Left ventricle myocardium inferior (tissue), 1 donor: ENCODE measurements around the gene MBNL2. TPM values are rescaled to one million over a fixed set of nuclear protein-coding genes. Genes with fewer than 3 reads are reported as not detected.

Source experiments
- DNase-seq: peaks from one replicate; pipeline ENCODE4 v3.0.0-alpha.2; 2020
- H3K27ac ChIP-seq: fragments of 200-600 bp; replicated peaks from 2 replicates; pipeline ENCODE4 v1.8.0; 2021
- H3K27me3 ChIP-seq: fragments of 200-600 bp; 2 replicates; pipeline ENCODE4 v1.8.0; 2021; ENCODE audit warnings: low read depth
- H3K36me3 ChIP-seq: fragments of 200-600 bp; 2 replicates; pipeline ENCODE4 v1.8.0; 2021
- H3K4me1 ChIP-seq: fragments of 200-600 bp; 2 replicates; pipeline ENCODE4 v1.8.0; 2021
- H3K4me3 ChIP-seq: fragments of 200-600 bp; 2 replicates; pipeline ENCODE4 v1.8.0; 2021; ENCODE audit warnings: mild to moderate bottlenecking, moderate library complexity
- H3K9me3 ChIP-seq: fragments of 200-600 bp; replicated peaks from 2 replicates; pipeline ENCODE4 v1.8.0; 2021
- intact Hi-C: fragments of 100-400 bp; cut with micrococcal nuclease; formaldehyde crosslinking; loops from one replicate; pipeline ENCODE4 v1.11.0; 2022
- total RNA-seq: library from RNA; stranded (reverse); fragmentation: NEBNext Ultra II Directional; extraction: Animal tissue kit (Norgen Biotek cat#: 25700); gene quantifications from one replicate; pipeline ENCODE4 v1.2.1, GENCODE V29; 2021
- TF ChIP-seq, protein P1 (sequence below): fragments of 200-600 bp; IDR thresholded peaks from 2 replicates; pipeline ENCODE4 v1.8.0; 2021; ENCODE audit warnings: antibody characterized with exemption, mild to moderate bottlenecking, borderline replicate concordance
- donor health status: DM: no; HTN: yes; CAD: no; lungs with severe emphysema.

Gene MBNL2
- total RNA-seq, 1 donor from 2014 or later: 76.5 TPM

DNA sequence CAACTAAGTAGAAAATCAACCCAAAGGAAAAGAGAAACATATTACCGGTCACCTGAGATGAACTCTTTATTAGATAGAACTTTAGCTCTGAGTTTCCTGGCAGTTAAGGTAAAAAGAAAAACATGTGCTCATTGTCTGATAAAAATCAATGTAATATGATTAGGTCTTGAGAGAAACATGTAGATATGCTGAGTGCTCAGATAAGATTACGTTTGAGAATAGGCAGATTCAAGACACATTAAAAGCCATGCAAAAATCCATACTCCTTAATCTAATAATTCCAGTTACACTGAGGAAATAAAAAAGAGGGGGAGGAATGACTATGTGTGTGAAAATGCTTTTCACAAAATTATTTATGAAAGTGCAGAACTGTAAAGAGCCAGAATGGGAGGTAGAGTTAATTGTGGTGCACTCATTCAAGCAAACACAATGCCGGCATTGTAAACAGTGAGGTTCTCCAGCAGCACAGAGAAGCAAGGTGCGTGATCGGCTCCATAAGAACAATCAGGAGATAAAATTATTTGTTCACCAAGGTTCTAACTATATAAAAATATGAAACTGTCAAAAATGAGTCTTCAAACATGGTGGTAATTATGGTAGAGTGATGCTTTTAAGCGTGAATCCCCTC, 88.8 kb downstream of the MBNL2 start:
- DNase-seq: no peak
- Histone ChIP-seq H3K4me3 (no peak overlapping the region), H3K9me3 (no peaks in the 10 kb centered on the region), H3K4me1 (peaks cover 91% of the 10 kb centered on the region), H3K36me3 (no peaks in the 10 kb centered on the region), H3K27ac (no peak overlapping the region), H3K27me3 (no peaks in the 10 kb centered on the region)
- TF ChIP-seq, protein P1, sequence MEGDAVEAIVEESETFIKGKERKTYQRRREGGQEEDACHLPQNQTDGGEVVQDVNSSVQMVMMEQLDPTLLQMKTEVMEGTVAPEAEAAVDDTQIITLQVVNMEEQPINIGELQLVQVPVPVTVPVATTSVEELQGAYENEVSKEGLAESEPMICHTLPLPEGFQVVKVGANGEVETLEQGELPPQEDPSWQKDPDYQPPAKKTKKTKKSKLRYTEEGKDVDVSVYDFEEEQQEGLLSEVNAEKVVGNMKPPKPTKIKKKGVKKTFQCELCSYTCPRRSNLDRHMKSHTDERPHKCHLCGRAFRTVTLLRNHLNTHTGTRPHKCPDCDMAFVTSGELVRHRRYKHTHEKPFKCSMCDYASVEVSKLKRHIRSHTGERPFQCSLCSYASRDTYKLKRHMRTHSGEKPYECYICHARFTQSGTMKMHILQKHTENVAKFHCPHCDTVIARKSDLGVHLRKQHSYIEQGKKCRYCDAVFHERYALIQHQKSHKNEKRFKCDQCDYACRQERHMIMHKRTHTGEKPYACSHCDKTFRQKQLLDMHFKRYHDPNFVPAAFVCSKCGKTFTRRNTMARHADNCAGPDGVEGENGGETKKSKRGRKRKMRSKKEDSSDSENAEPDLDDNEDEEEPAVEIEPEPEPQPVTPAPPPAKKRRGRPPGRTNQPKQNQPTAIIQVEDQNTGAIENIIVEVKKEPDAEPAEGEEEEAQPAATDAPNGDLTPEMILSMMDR: no peak
- intact Hi-C loops: no loop called here

DNA sequence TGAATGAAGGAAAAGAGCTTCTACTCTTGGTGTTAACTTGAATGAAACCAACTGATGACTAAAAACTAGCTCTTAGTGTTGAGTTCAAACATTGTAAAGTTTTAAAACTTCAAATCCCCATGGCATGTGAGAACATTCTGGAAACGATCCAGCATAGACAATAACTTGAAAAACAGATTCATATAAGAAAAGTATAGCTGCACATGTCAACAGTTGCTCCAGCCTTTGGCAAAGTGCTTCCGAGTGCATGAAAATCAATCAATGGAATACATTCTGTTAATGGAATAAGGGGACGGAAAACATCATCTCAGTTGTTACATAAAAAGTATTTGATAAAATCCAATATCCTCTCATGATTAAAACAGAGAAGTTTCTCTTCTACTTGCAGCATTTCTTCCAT, 89.8 kb downstream of the MBNL2 start:
- DNase-seq: no peak
- Histone ChIP-seq H3K36me3 (no peaks in the 10 kb centered on the region), H3K9me3 (no peaks in the 10 kb centered on the region), H3K4me3 (no peak overlapping the region), H3K27ac (no peak overlapping the region), H3K4me1 (peaks cover 91% of the 10 kb centered on the region), H3K27me3 (no peaks in the 10 kb centered on the region)
- intact Hi-C loops: no loop called here
- TF ChIP-seq, protein P1: no peak

DNA sequence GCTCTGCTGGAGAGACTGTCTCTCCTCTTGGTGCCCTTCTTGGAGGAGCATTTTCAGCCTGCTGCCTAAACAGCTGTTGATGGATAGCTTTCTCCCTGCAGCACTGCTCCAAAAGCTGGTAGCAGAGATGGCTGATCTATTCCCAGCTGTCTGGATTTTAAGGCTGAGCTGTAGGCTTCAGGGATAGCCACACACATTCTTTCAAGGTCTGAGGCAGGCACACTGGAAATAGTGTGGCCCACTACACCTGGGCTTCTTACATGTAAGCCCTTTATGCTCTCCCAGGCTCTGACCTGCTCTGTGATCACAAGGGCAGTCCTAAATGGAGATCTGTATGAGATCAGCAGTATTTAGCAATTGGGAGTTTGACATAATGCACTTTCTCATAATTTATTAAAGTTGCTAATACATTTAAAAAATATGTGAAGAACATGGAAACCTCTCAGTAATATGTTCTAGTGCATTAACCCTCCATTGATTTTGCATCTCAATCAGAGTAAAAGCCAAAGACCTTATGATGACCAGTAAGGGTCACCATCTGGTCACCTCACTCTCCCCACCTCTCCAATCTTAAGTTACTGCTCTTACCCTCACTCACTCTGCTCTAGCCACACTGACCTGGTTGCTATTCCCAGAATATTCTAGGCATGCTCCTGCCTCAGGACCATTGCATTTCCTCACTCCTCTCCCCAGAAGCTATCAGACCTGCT, 91.6 kb downstream of the MBNL2 start:
- Histone ChIP-seq H3K27me3 (no peaks in the 10 kb centered on the region), H3K36me3 (no peaks in the 10 kb centered on the region), H3K4me3 (no peak overlapping the region), H3K9me3 (no peaks in the 10 kb centered on the region), H3K4me1 (peaks cover 91% of the 10 kb centered on the region), H3K27ac (no peak overlapping the region)
- TF ChIP-seq, protein P1: no peak
- intact Hi-C loops: no loop called here
- DNase-seq: no peak

DNA sequence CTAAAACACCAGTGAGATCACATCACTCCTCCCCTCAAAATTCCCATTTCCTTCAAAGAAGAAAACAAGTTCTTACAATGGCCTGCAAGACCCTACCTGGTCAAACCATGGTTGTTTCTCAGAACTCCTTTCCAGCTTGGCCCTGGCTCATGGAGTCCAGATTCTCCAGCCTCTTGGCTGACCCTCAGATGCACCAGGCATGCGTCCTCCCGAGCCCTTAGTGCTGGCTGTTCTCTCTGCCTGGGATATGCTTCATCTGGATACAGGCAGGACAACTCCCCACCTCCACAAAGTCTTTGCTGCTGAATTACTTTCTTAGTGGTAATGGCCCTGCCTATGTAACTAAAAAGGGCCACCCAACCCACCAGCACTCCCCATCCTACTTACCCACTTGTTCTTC, 94.3 kb downstream of the MBNL2 start:
- peak overlapping the region; percentile 56 for H3K27ac ChIP-seq
- TF ChIP-seq, protein P1: no peak
- H3K9me3 ChIP-seq: no peaks in the 10 kb centered on the region
- no peak overlapping the region for H3K4me3 ChIP-seq
- no peaks in the 10 kb centered on the region for H3K27me3 ChIP-seq
- intact Hi-C loops: no loop called here
- no peaks in the 10 kb centered on the region for H3K36me3 ChIP-seq
- peaks cover 99% of the 10 kb centered on the region for H3K4me1 ChIP-seq
- DNase-seq: peak; percentile 48

DNA sequence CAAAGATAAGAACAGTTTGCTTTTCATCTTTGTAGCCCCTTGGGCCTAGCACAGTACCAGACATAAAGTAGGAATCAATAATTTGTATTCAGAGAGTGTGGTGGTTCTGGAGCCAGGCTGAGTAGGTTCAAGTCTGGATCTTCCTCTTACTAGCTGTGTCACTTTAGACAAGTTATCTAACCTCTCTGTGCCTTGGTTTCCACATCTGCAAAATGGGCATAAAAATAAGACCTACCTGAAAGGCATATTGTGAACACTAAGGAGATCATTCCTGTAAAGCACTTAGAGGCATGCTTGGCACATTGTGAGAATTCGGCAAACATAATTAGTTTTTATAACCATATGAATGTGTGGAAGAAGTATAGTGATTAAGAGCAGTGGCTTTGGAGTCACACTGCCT, 95.8 kb downstream of the MBNL2 start:
- no peaks in the 10 kb centered on the region for H3K36me3 ChIP-seq
- peak overlapping the region; percentile 74 for H3K27ac ChIP-seq
- H3K4me3 ChIP-seq: no peak overlapping the region
- TF ChIP-seq, protein P1: no peak
- H3K4me1 ChIP-seq: peaks cover 99% of the 10 kb centered on the region
- no peak for DNase-seq
- H3K9me3 ChIP-seq: no peaks in the 10 kb centered on the region
- intact Hi-C loops: no loop called here
- no peaks in the 10 kb centered on the region for H3K27me3 ChIP-seq
